Activated CD4-positive, alpha-beta T cell treated with anti-CD3 and anti-CD28 coated beads, Interleukin-10, Interleukin-2, amounts not matched to agents 100 ng/mL and 50 ng/mL, durations not matched to agents 16 hours and 8 hours (primary cell): ENCODE data around the gene PTCSC3.
"Not testable (repeated sequence)": the region's sequence is repeated elsewhere in the genome, so short reads cannot be mapped to it uniquely, and the experiment has no call there.

Experiments used
- DNase-seq: peaks from one replicate; pipeline ENCODE4 v3.0.0-alpha.2; 2020

The PTCSC3 gene

DNA sequence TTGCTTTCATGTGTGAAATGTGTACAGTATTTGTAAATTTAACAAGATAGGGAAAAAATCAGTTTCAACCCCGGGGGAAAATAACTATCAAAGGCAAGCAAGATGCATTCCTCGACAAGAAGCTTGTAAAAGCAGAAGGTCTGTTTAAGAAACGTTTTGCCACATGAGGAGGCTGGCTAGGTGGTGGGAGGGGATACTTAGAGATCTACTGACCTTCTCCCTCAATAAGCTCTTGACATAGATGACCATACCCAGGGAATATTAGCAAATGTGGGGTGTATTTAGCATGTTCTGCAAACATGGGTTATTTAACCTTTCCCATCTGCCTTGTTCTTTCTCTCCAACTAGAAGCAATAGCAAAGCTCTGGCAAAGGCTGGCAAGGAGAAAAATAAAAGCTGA is 4.9 kb downstream of the PTCSC3 start:
- DNase-seq, result no peak

DNA sequence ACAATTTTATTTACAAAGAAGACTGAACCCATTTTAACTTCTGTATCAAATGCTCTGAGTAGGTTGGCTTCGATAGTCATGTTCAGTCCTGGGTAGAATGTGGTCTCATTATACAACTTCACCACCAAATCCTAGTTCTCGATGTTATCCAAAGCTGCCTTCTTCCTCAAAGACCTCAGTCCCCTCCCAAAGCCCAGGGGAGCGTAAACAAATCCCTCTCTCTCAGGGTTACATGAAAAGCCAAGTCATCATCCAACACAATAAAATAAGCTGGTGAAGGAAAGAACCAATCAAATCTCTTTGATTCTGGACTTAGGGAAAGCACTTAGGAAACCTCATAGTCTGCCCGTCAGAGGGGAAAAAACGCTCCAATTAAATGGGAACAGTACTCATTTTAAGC is 9.1 kb downstream of the PTCSC3 start:
- DNase-seq, result no peak

DNA sequence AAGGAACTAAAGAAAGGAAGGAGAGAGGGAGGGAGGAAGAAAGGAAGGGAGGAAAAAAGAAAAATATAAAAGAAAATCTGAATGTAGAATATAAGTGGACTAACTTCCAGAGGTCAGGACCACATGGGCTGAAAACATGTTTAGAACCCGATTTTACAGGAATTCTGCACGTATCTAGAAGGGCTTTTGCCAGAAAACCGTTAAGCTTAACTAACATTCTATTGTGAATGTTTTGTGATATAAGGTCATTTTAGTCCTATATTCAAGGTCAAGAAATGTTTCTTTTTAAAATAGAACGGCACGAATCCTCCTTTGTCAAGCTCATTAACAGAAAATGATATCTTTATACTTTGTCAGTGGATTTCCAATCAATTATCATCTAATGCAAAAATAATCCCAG is 13.1 kb downstream of the PTCSC3 start:
- no peak for DNase-seq

DNA sequence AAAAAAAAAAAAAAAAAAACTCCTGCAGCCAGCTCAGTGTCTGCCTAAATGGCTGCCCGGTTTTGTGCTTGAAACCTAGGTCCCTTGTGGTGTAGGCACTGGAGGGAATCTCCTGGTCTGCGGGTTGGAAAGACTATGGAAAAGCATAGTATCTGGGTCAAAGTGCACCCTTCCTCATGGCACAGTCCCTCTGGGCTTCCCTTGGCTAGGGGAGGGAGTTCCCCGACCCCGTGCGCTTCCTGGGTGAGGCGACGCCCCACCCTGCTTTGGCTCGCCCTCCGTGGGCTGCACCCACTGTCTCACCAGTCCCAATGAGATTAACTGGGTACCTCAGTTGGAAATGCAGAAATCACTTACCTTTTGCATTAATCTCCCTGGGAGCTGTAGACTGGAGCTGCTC is 14.3 kb downstream of the PTCSC3 start:
- DNase-seq, result no peak

DNA sequence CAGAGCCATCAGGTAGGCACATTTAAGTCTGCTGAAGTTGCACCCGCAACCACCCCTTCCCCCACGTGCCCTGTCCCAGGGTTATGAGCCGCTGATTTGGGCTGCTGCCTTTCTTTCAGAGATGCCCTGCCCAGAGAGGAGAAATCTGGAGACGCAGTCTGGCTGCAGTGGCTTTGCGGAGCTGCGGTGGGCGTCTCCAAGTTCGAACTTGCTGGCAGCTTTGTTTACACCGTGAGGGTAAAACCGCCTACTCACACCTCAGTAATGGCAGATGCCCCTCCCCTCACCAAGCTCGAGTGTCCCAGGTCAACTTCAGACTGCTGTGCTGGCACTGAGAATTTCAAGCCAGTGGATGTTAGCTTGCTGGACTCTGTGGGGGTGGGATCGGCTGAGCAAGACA is 14.7 kb downstream of the PTCSC3 start:
- no peak for DNase-seq

DNA sequence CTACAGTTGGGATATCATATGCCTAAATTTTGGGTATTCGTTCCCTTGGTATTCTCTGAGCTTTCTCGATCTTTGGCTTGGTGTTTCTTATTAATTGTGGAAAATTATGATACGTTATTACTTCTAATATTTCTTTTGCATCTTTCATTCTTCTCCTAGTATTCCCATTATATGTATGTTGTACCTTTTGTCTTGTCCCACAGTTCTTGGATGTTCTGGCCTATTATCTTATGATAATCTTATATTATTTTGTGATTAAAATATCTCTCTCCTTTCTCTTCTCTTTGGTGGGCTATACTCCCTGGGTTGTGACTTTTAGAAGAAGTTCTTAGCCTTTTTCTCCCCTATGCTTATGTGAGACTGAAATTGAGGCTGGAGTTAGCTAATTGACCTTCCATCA is 25.2 kb downstream of the PTCSC3 start:
- DNase-seq, result no peak

DNA sequence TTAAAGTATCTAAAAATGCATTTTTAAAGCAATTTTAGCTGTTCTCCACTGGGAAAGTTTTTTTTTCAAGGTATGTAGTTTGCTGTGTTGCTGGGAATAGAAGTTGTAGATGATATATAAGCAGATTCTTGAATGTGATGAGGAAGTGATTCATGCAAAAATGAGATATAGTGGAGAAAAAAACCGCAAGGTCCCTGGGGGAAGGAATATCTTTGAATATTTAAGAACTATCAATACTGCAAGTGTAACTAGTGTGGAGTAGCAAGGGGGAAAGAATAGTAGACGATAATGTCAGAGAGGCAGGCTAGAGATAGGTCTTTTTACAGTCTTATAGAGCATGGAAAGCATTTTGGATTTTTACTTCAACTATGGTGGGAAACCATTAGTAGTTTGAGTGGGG is 42.5 kb downstream of the PTCSC3 start:
- no peak for DNase-seq

DNA sequence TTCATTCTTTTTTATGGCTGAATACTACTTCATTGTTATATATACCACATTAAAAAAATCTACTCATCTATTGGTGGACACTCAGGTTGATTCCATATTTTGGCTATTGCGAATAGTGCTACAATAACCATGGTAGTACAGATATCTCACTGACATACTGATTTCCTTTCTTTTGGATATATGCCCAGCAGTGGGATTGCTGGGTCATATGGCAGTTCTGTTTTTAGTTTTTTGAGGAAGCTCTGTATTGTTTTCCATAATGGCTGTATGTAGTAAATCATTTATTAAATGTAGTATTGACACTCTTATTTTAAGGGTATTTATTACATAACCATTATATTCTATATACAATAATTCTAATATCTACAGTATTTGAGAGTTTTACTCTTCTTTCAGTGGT is 43.7 kb downstream of the PTCSC3 start:
- no peak for DNase-seq

DNA sequence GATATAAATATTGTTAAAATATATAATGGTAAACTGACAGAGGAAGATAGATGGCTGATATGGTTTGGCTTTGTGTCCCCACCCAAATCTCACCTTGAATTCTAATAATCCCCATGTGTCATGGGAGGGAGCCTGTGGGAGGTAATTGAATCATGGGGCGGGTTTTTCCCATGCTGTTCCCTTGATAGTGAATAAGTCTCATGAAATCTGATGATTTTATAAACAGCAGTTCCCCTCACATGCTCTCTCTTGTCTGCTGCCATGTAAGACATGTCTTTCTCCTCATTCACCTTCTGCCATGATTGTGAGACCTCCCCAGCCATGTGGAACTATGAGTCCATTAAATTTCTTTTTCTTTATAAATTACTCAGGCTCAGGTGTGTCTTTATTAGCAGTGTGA is 46.3 kb downstream of the PTCSC3 start:
- no peak for DNase-seq

DNA sequence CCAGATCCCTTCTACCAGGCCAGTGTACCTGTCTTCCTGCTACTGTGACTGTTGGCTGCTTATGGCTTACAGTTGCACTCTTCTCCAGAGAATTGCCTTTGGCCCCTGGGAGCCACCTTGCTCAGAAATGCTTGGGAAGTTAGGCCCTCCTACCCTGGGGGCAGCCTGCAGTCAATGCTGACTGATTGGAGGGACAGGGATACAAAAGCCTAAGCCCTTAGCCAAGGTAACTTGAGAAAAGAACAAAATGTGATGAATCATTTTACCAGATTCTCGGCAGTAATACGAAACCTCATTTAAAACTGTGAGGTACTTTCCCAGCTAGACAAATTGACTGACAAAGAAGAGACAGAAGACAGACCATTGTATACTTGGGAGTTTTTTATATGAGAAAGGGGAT is 47.3 kb downstream of the PTCSC3 start:
- no peak for DNase-seq

DNA sequence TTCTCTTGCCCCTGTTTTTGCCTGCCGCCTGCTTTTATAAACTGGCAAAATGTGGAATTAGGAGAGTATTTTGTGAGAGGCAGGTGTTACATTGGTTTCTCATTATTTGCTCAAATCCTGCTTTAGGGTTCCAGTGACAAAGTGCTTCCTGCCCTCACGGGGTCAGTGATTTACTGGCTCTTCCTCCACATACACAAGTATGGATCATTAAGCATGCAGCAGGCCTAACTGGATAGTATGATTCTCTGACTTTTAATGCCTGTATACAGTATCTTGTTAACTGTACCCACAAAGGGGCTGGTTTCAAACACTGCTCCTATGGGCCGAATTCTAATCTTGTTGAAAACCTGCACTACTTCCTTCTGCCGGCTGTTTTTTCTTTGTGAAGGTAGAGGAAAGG is 63.2 kb downstream of the PTCSC3 start:
- DNase-seq, result no peak

DNA sequence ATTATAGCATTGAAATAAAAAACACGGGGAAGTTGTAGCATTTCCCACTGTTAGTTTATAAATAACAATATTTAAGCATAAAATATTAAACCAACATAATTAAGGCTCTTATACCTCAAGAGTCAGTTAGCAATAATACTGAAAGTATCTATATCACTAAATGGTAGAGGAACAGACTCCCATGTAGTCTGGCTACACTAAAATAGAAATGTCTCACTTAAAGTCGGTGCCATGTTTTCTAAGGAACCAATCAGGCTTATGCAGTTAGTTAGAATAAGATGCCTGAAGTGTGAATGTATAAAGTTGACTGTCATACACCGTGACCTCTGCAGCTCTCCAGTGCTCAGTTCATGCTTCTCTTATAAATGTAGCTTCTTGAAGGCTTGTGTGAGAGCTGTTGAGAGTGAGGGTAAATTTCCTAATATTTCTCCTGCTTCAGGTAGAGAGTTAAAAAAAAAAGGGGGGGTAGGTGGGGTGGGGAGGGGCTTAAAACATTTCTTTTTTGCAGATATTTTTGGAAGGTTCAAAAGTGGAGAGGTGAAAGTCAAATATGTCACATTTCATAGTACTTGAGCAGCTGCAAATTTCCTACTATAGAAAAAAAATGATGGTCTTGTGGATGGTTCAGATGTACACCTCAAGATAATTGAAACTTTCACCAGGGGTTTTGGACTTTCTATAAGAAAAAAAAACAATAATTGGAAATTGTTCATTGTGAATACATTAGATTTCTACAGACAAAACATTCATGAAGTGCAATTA is 64.5 kb downstream of the PTCSC3 start:
- DNase-seq, result peak; percentile 39

DNA sequence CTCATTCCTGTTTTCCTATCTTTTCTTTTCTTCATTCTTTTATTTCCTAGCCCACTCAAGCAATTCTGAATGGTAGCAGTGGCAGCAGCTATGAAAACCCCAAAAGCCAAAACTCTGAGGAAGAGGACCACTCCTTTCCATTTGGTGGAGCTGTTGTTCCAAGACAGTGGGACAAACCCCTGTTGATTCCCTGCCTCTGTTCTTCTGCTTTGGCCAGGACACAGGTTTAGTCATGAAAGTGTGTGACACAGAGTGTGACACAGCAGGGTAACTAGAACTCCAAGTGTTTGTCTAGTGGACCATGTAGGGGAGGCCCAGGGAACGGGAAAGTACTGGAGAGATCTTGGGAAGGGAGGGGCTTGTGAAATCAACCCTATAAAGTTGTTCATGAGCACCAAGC is 71.1 kb downstream of the PTCSC3 start:
- DNase-seq, result no peak

DNA sequence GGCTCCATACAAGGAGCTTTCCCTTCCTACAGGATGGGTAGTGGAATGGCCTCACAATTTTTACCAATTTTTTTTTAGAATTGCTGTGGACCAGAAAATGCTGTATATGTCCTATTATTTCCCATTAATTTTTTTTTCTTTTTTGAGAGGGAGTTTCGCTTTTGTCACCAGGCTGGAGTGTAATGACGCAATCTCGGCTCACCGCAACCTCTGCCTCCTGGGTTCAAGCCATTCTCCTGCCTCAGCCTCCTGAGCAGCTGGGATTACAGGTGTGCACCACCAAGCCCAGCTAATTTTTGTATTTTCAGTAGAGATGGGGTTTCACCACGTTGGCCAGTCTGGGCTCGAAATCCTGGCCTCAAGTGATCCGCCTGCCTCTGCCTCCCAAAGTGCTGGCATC is 72.3 kb downstream of the PTCSC3 start:
- DNase-seq, result not testable (repeated sequence)

DNA sequence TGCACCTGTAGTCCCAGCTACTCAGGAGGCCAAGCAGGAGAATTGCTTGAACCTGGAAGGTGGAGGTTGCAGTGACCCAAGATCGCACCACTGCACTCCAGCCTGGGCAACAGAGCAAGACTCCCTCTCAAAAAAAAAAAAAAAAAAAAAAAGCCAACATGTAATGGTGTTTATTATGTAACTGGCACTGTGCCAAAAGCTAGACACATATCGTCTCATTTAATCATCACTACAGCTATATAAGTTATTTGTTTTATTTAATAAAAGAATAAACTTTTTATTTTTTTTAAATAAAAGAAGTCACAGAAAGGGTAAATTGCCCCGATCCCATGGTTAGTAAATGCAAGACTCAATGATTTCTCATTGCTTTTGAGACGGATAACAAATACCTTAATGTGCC is 76.9 kb downstream of the PTCSC3 start:
- no peak for DNase-seq

DNA sequence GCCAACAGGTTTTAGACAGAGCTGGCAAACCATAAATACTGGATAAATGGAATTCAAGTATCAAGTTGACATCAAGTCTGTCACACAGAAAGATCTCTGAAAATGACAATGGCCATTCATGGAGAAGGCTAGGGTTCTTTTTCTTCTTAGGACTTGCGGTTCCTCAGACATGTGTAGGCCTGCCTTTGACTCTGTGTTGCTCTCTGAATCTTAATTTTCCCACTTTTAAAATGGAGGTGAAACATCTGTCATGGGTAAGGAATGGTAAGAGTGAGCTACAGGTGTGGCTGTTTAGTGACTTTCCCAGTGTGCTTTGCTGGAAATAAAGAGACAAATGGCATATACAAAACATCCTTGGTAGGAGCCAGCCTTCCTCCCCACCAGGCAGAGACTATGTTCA is 79.2 kb downstream of the PTCSC3 start:
- no peak for DNase-seq

DNA sequence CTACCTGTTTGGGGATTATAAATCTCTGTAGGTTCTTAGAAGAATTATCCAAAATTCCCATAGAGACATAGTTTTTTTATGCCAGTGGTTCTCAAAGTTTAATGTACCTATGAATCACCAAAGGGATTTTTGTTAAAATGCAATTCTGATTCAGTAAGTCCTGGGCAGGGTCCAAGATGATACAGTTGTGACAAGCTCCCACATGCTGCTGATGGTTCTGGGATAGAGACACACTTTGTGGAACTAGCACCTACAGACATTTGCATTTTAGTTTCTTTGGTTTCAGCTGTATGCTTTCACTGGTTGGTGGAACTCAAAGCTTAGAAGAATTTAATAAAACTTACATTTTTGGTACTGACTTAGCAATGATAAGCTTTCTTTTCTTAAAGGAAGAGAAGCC is 80.4 kb downstream of the PTCSC3 start:
- DNase-seq, result no peak

DNA sequence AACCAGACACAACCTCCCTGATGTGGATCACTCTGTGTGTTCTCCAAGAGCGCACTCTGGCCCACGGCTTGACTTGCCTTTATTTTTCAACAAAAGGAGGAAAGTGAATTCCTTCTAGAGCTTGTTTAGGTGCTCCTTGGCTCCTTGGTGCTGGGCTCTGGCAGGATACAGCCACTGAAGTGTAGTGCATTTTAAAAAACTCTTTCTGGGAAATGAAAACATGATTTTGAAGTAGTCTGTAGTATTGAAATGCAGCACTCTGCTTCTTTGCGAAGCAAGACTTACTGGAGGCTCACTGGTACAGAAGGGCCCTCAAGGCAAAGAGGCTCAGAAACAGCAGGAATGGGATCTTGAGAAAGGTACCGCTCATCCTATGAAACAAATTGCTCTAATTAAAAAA is 81.6 kb downstream of the PTCSC3 start:
- no peak for DNase-seq

DNA sequence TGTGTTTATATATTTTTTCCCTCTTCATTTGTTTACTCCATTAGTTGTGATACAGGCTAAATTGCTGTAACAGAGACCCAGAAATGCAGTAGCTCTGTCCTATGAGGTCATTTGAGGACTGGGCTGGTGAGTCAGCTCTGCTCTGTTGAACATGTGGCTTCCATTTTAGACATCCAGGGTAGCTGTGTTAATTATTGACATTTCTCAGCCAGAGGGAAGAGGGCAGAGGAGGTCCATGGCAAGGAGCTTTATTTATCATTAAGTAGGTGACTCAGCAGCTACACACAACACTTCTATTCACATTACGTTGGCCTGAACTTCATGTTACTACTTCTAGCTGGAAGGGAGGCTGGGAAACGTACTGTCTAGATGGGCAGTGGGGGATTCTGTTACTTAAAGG is 85.4 kb downstream of the PTCSC3 start:
- no peak for DNase-seq

DNA sequence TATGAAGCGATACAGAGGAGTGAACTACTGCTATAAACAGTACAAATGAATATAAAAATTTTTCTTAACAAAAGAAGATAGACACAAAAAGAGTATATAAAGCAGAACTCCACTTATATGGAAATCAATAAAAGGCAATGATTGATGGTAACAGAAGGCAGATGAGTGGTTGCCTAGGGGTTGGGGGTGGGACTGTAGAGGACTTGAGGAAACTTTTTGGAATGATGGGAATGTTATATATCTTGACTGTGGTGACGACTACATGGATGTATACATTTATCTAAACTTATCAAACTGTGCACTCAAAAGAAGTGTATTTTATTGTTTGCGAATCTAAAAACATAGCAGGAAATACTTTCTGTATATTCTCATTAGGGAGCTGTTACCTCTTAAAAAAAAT is 89.1 kb downstream of the PTCSC3 start:
- no peak for DNase-seq

DNA sequence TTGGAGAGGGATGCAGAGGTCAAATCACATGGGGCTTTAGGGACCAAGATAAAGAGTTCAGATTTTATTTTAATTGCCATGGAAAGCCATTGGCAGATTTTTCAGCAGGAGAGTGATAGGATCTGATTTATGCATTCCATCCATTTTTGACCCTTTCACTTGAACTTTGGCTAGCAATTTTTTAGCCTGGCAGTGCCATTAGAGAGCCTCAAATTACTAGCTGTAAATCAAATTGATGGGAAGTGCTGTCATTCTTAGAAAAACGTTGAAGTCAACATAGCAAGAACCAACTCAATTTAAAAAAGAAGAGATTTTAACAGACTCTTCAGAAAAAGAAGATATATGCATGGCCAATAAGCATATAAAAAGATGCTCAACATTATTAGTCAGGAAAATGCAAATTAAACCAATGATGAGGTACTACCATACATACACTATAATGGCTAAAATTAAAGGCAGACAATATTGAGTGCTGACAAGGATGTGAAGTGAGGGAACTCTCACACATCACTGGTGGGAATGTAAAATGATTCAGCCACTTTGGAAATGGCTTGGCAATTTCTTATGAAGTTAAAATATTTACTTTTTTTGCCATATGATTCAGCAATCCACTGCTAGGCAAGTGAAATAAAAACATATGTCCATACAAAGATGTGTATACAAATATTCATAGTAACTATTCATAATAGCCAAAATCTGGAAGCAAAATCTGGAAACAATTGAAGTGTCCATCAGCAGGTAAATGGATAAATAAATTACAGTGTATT is 89.7 kb downstream of the PTCSC3 start:
- no peak for DNase-seq

DNA sequence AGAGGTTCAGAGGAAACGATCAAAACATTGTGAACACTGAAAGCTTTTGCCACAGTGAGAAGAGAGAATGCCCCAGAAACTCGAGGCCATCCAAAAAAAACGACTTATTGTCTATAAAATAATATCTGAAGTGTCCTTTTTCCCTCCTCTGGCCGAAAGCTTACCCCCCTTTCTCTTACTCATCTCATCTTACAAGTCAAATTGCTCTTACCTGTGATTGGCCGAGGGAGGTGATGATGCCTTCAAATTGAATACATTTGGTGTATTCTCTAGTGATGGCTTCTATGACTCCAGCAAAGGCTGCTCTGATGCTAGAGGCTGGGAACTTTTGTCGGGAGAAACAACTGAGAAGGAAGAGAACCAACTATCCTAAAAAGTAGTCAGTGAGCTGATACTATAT is 90.7 kb downstream of the PTCSC3 start:
- no peak for DNase-seq
